ENCODE data around the gene ARHGEF2. TPM values are rescaled to one million over a fixed set of nuclear protein-coding genes. Genes with fewer than 3 reads are reported as not detected.

The ARHGEF2 gene
- polyA plus RNA-seq, 3 donors = 77.3 to 79.9 (median 77.7) TPM

- DNase-seq = no peak
Measured at GRCh38 chr1:155913969-155914757, 64.2 kb downstream of the ARHGEF2 start.

- no peak for DNase-seq
Measured at GRCh38 chr1:155912056-155912536, 66.3 kb downstream of the ARHGEF2 start.

GRCh38 chr1:155911156-155912055, 66.9 kb downstream of the ARHGEF2 start, which contains the start of gene RIT1:
Gene RIT1 (minus strand): TSS chr1:155911349. CDS start chr1:155910761, 588 bp downstream.
- peak; percentile 86 for DNase-seq

- peak; percentile 30 for DNase-seq
Measured at GRCh38 chr1:155910621-155911121, 67.7 kb downstream of the ARHGEF2 start.

GRCh38 chr1:155909894-155910293, 68.5 kb downstream of the ARHGEF2 start:
- DNase-seq = no peak

- no peak for DNase-seq
Measured at GRCh38 chr1:155904261-155904660, 74.1 kb downstream of the ARHGEF2 start.

GRCh38 chr1:155900161-155900560, 78.2 kb downstream of the ARHGEF2 start:
- no peak for DNase-seq

GRCh38 chr1:155899683-155900082, 78.7 kb downstream of the ARHGEF2 start:
- DNase-seq = no peak

GRCh38 chr1:155898888-155899287, 79.5 kb downstream of the ARHGEF2 start:
- DNase-seq = no peak

GRCh38 chr1:155897746-155898145, 80.6 kb downstream of the ARHGEF2 start:
- no peak for DNase-seq

Other genes starting within 250 kb of the ARHGEF2 start
- 10 to 100 TPM; 40.4 to 70.5 (median 60.6) TPM for gene GON4L, start 121.3 kb downstream of the ARHGEF2 start, polyA plus RNA-seq (ENCODE audit: insufficient read length in 3 of 3)
- gene SYT11, start 119.0 kb downstream of the ARHGEF2 start, polyA plus RNA-seq (ENCODE audit: insufficient read length in 3 of 3) = 10 to 100 TPM; 17.4 to 20.3 (median 19.2) TPM
- gene RIT1, start 67.2 kb downstream of the ARHGEF2 start, polyA plus RNA-seq (ENCODE audit: insufficient read length in 3 of 3) = 10 to 100 TPM; 53.2 to 60.9 (median 54.4) TPM
- 10 to 100 TPM; 43.9 to 77.9 (median 74.4) TPM for gene KHDC4, start 44.1 kb downstream of the ARHGEF2 start, polyA plus RNA-seq (ENCODE audit: insufficient read length in 3 of 3)
- under 1 TPM in 1 of 3 donors, not detected in 2; 0.24 TPM for gene RXFP4, start 36.9 kb downstream of the ARHGEF2 start, polyA plus RNA-seq (ENCODE audit: insufficient read length in 3 of 3)
- gene SSR2, start 42.4 kb upstream of the ARHGEF2 start, polyA plus RNA-seq (ENCODE audit: insufficient read length in 3 of 3) = 100 to 1,000 TPM; 354 to 431 (median 363) TPM
- 10 to 100 TPM; 57.5 to 59.6 (median 58.5) TPM for gene UBQLN4, start 75.3 kb upstream of the ARHGEF2 start, polyA plus RNA-seq (ENCODE audit: insufficient read length in 3 of 3)
- 10 to 100 TPM; 55.9 to 67.2 (median 63.9) TPM for gene LAMTOR2, start 76.2 kb upstream of the ARHGEF2 start, polyA plus RNA-seq (ENCODE audit: insufficient read length in 3 of 3)
- 10 to 100 TPM; 54.4 to 61.6 (median 55.3) TPM for gene RAB25, start 82.6 kb upstream of the ARHGEF2 start, polyA plus RNA-seq (ENCODE audit: insufficient read length in 3 of 3)
- 10 to 100 TPM; 43.2 to 53.5 (median 50.1) TPM for gene MEX3A, start 103.9 kb upstream of the ARHGEF2 start, polyA plus RNA-seq (ENCODE audit: insufficient read length in 3 of 3)
- gene LMNA, start 136.2 kb upstream of the ARHGEF2 start, polyA plus RNA-seq (ENCODE audit: insufficient read length in 3 of 3) = 100 to 1,000 TPM in 2 of 3 donors, 10 to 100 TPM in 1; 84.6 to 104 (median 103) TPM
- gene SEMA4A, start 175.0 kb upstream of the ARHGEF2 start, polyA plus RNA-seq (ENCODE audit: insufficient read length in 3 of 3) = 10 to 100 TPM; 21.2 to 27.5 (median 21.3) TPM
- 10 to 100 TPM; 28.4 to 38.0 (median 29.6) TPM for gene SLC25A44, start 215.6 kb upstream of the ARHGEF2 start, polyA plus RNA-seq (ENCODE audit: insufficient read length in 3 of 3)
- gene PMF1, start 234.5 kb upstream of the ARHGEF2 start, polyA plus RNA-seq (ENCODE audit: insufficient read length in 3 of 3) = 100 to 1,000 TPM in 1 of 3 donors, 10 to 100 TPM in 2; 89.6 to 102 (median 99.1) TPM

All from renal pelvis (tissue), 4 donors.